GM23338 (cell line): ENCODE measurements around the gene ICAM1.

Source experiments
- CREB1 ChIP-seq: fragments of 250-450 bp; sonication (Bioruptor Pico); IDR thresholded peaks from 2 replicates; pipeline ENCODE4 v1.5.0; 2020; ENCODE audit warnings: low read depth, mild to moderate bottlenecking, moderate library complexity
- ETS1 ChIP-seq: IDR thresholded peaks from 2 replicates; pipeline ENCODE4 v1.6.1; 2016; ENCODE audit warnings: antibody characterized with exemption
- EZH2 ChIP-seq: fragments of 200-600 bp; sonication (generic); IDR thresholded peaks from one replicate; pipeline ENCODE4 v1.8.0; 2017; ENCODE audit warnings: antibody characterized with exemption, mild to moderate bottlenecking, low read depth; ENCODE audit not compliant: unreplicated experiment
- EZH2phosphoT487 ChIP-seq: fragments of 200-600 bp; sonication (generic); IDR thresholded peaks from one replicate; pipeline ENCODE4 v1.8.1; 2018; ENCODE audit warnings: antibody characterized with exemption; ENCODE audit not compliant: unreplicated experiment
- JUNB ChIP-seq: IDR thresholded peaks from one replicate; pipeline ENCODE4 v1.6.1; 2016; ENCODE audit warnings: antibody characterized with exemption; ENCODE audit not compliant: unreplicated experiment
- NANOG ChIP-seq: IDR thresholded peaks from 2 replicates; pipeline ENCODE4 v1.6.1; 2016; ENCODE audit warnings: antibody characterized with exemption, borderline replicate concordance
- POLR2AphosphoS5 ChIP-seq: IDR thresholded peaks from 2 replicates; pipeline ENCODE4 v1.6.1; 2016; ENCODE audit warnings: antibody characterized with exemption, low read depth
- REST ChIP-seq: IDR thresholded peaks from one replicate; pipeline ENCODE4 v1.6.1; 2018; ENCODE audit warnings: antibody characterized with exemption; ENCODE audit not compliant: unreplicated experiment
- STAT1 ChIP-seq: IDR thresholded peaks from one replicate; pipeline ENCODE4 v1.6.1; 2016; ENCODE audit warnings: antibody characterized with exemption; ENCODE audit not compliant: unreplicated experiment
- ZNF114 ChIP-seq: fragments of 250-450 bp; sonication (Bioruptor Pico); IDR thresholded peaks from 2 replicates; pipeline ENCODE4 v1.5.0; 2020; ENCODE audit warnings: mild to moderate bottlenecking, moderate library complexity
- ZNF331 ChIP-seq: fragments of 250-450 bp; sonication (Bioruptor Pico); IDR thresholded peaks from 2 replicates; pipeline ENCODE4 v1.5.0; 2020; ENCODE audit warnings: low read depth, mild to moderate bottlenecking, moderate library complexity
- TF ChIP-seq, protein P1 (sequence below), 2 experiments: fragments of 200-600 bp in 1 of 2; sonication (generic) in 1 of 2; conservative IDR thresholded peaks; 2 replicates each; pipeline versions ENCODE4 v1.5.1 to v1.6.1; 2016 to 2017; ENCODE audit warnings: antibody characterized with exemption in 2 of 2, low read depth in 2 of 2, mild to moderate bottlenecking in 2 of 2, moderate library complexity in 1 of 2

DNA sequence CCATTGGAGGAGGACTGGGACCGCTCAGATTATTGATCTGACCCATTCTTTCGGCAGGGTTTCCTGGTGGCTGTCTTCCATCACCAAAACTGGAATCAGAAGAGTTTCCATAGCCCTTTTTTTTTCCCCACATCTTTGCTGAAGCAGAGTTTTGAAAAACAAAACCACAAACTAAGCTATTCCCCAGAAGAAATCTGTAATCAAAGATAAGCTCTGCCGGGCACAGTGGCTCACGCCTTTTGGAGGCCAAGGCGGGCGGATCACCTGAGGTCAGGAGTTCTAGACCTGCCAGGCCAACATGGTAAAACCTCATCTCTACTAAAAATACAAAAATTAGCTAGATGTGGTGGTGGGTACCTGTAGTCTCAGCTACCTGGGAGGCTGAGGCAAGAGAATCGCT, 4.2 kb upstream of the ICAM1 start:
- TF ChIP-seq EZH2 (no peak), REST (no peak), POLR2AphosphoS5 (no peak), ZNF114 (no peak), CREB1 (CRISPR knock-in tag) (no peak), EZH2phosphoT487 (no peak), ETS1 (no peak), STAT1 (no peak), NANOG (no peak), JUNB (no peak), ZNF331 (CRISPR knock-in tag) (no peak)
- TF ChIP-seq, protein P1, sequence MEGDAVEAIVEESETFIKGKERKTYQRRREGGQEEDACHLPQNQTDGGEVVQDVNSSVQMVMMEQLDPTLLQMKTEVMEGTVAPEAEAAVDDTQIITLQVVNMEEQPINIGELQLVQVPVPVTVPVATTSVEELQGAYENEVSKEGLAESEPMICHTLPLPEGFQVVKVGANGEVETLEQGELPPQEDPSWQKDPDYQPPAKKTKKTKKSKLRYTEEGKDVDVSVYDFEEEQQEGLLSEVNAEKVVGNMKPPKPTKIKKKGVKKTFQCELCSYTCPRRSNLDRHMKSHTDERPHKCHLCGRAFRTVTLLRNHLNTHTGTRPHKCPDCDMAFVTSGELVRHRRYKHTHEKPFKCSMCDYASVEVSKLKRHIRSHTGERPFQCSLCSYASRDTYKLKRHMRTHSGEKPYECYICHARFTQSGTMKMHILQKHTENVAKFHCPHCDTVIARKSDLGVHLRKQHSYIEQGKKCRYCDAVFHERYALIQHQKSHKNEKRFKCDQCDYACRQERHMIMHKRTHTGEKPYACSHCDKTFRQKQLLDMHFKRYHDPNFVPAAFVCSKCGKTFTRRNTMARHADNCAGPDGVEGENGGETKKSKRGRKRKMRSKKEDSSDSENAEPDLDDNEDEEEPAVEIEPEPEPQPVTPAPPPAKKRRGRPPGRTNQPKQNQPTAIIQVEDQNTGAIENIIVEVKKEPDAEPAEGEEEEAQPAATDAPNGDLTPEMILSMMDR (conservative IDR thresholded peaks at IDR 0.05; ENCODE audit: low read depth in 2 of 2): no peak
